Muscle layer of colon (tissue), 2 donors: ENCODE results near the gene MVK.

Experiments
- H3K27ac ChIP-seq: one replicate; pipeline ENCODE4 v1.7.0; 2013; ENCODE audit warnings: low read depth, mild to moderate bottlenecking, low read length, moderate library complexity
- H3K27me3 ChIP-seq, 2 donors: one replicate each; pipeline ENCODE4 v1.7.0; 2013; ENCODE audit warnings: low read length in 2 of 2, mild to moderate bottlenecking in 2 of 2; ENCODE audit not compliant: insufficient read depth in 2 of 2, control insufficient read depth in 1 of 2
- H3K36me3 ChIP-seq: one replicate; pipeline ENCODE4 v1.7.0; 2013; ENCODE audit warnings: mild to moderate bottlenecking, low read length; ENCODE audit not compliant: insufficient read depth
- H3K4me1 ChIP-seq: one replicate; pipeline ENCODE4 v1.7.0; 2013; ENCODE audit warnings: mild to moderate bottlenecking, low read length; ENCODE audit not compliant: insufficient read depth
- H3K4me3 ChIP-seq, 2 donors: one replicate each; pipeline ENCODE4 v1.7.0; 2013; ENCODE audit warnings: low read length in 2 of 2, low read depth in 1 of 2, mild to moderate bottlenecking in 1 of 2, moderate library complexity in 1 of 2
- H3K9ac ChIP-seq: one replicate; pipeline ENCODE4 v1.7.0; 2013; ENCODE audit warnings: low read length
- H3K9me3 ChIP-seq: one replicate; pipeline ENCODE4 v1.7.0; 2013; ENCODE audit warnings: mild to moderate bottlenecking, low read length
- donor health status: abdominal sarcoma.
- donor health status: Adenocarcinoma of cecum.

MVK gene

GRCh38 chr12:109535863-109536250 is 37.7 kb upstream of the MVK start:
- H3K27me3 ChIP-seq: no peaks in the 10 kb centered on the region
- no peak overlapping the region for H3K4me3 ChIP-seq
- no peaks in the 10 kb centered on the region for H3K4me1 ChIP-seq
- H3K9me3 ChIP-seq: no peaks in the 10 kb centered on the region
- H3K36me3 ChIP-seq: peaks cover 41% of the 10 kb centered on the region
- H3K9ac ChIP-seq: no peak overlapping the region
- H3K27ac ChIP-seq: no peak overlapping the region

- no peak overlapping the region for H3K27ac ChIP-seq
- no peaks in the 10 kb centered on the region for H3K9me3 ChIP-seq
- H3K9ac ChIP-seq: no peak overlapping the region
- H3K4me3 ChIP-seq: no peak overlapping the region
- H3K27me3 ChIP-seq: no peaks in the 10 kb centered on the region
- H3K36me3 ChIP-seq: peaks cover 29% of the 10 kb centered on the region
- no peaks in the 10 kb centered on the region for H3K4me1 ChIP-seq
Measured at GRCh38 chr12:109537136-109537535, 36.5 kb upstream of the MVK start.

- Histone ChIP-seq H3K9me3 (no peaks in the 10 kb centered on the region), H3K27me3 (no peaks in the 10 kb centered on the region), H3K4me1 (no peaks in the 10 kb centered on the region), H3K36me3 (peaks cover 21% of the 10 kb centered on the region), H3K27ac (no peak overlapping the region), H3K4me3 (no peak overlapping the region), H3K9ac (no peak overlapping the region)
Measured at GRCh38 chr12:109538191-109538863, 35.3 kb upstream of the MVK start.

- Histone ChIP-seq H3K4me1 (no peaks in the 10 kb centered on the region), H3K27me3 (no peaks in the 10 kb centered on the region), H3K27ac (no peak overlapping the region), H3K4me3 (no peak overlapping the region), H3K9me3 (no peaks in the 10 kb centered on the region), H3K9ac (no peak overlapping the region), H3K36me3 (peaks cover 10% of the 10 kb centered on the region)
Measured at GRCh38 chr12:109539508-109539907, 34.1 kb upstream of the MVK start.

- H3K9ac ChIP-seq: no peak overlapping the region
- H3K4me3 ChIP-seq: no peak overlapping the region
- H3K36me3 ChIP-seq: peaks cover 4% of the 10 kb centered on the region
- H3K9me3 ChIP-seq: no peaks in the 10 kb centered on the region
- no peaks in the 10 kb centered on the region for H3K27me3 ChIP-seq
- H3K4me1 ChIP-seq: no peaks in the 10 kb centered on the region
- no peak overlapping the region for H3K27ac ChIP-seq
Measured at GRCh38 chr12:109540526-109541412, 32.8 kb upstream of the MVK start.

GRCh38 chr12:109541413-109541726 is 32.2 kb upstream of the MVK start:
- Histone ChIP-seq H3K9ac (no peak overlapping the region), H3K9me3 (no peaks in the 10 kb centered on the region), H3K36me3 (peaks cover 4% of the 10 kb centered on the region), H3K27me3 (no peaks in the 10 kb centered on the region), H3K4me3 (no peak overlapping the region), H3K4me1 (no peaks in the 10 kb centered on the region), H3K27ac (no peak overlapping the region)

- H3K4me3 ChIP-seq: no peak overlapping the region
- H3K9ac ChIP-seq: no peak overlapping the region
- no peaks in the 10 kb centered on the region for H3K4me1 ChIP-seq
- H3K27ac ChIP-seq: no peak overlapping the region
- no peaks in the 10 kb centered on the region for H3K9me3 ChIP-seq
- H3K36me3 ChIP-seq: peaks cover 4% of the 10 kb centered on the region
- no peaks in the 10 kb centered on the region for H3K27me3 ChIP-seq
Measured at GRCh38 chr12:109542014-109542413, 31.6 kb upstream of the MVK start.

- H3K27me3 ChIP-seq: peaks cover 0 to 3% of the 10 kb centered on the region in 2 donors
- no peak overlapping the region for H3K27ac ChIP-seq
- peaks cover 4% of the 10 kb centered on the region for H3K36me3 ChIP-seq
- H3K9me3 ChIP-seq: no peaks in the 10 kb centered on the region
- no peak overlapping the region for H3K4me3 ChIP-seq
- no peaks in the 10 kb centered on the region for H3K4me1 ChIP-seq
- H3K9ac ChIP-seq: no peak overlapping the region
Measured at GRCh38 chr12:109542876-109543275, 30.7 kb upstream of the MVK start.

- H3K4me3 ChIP-seq: no peak overlapping the region
- no peak overlapping the region for H3K27ac ChIP-seq
- peaks cover 18 to 20% of the 10 kb centered on the region in 2 donors for H3K27me3 ChIP-seq
- no peak overlapping the region for H3K9ac ChIP-seq
- H3K4me1 ChIP-seq: no peaks in the 10 kb centered on the region
- no peaks in the 10 kb centered on the region for H3K9me3 ChIP-seq
- H3K36me3 ChIP-seq: no peaks in the 10 kb centered on the region
Measured at GRCh38 chr12:109544955-109545531, 28.6 kb upstream of the MVK start.

- H3K27ac ChIP-seq: no peak overlapping the region
- H3K36me3 ChIP-seq: no peaks in the 10 kb centered on the region
- no peaks in the 10 kb centered on the region for H3K4me1 ChIP-seq
- peaks cover 23 to 28% of the 10 kb centered on the region in 2 donors for H3K27me3 ChIP-seq
- no peak overlapping the region for H3K9ac ChIP-seq
- no peaks in the 10 kb centered on the region for H3K9me3 ChIP-seq
- H3K4me3 ChIP-seq: no peak overlapping the region
Measured at GRCh38 chr12:109545826-109546225, 27.8 kb upstream of the MVK start.

GRCh38 chr12:109547286-109547685 is 26.3 kb upstream of the MVK start:
- Histone ChIP-seq H3K27ac (no peak overlapping the region), H3K4me3 (no peak overlapping the region), H3K9me3 (no peaks in the 10 kb centered on the region), H3K9ac (no peak overlapping the region), H3K36me3 (no peaks in the 10 kb centered on the region), H3K4me1 (no peaks in the 10 kb centered on the region), H3K27me3 (peaks cover 23 to 36% of the 10 kb centered on the region in 2 donors)
